ENCODE results near the gene GAPVD1.
"Not testable (repeated sequence)": the region's sequence is repeated elsewhere in the genome, so short reads cannot be mapped to it uniquely, and the experiment has no call there.

The GAPVD1 gene

DNA sequence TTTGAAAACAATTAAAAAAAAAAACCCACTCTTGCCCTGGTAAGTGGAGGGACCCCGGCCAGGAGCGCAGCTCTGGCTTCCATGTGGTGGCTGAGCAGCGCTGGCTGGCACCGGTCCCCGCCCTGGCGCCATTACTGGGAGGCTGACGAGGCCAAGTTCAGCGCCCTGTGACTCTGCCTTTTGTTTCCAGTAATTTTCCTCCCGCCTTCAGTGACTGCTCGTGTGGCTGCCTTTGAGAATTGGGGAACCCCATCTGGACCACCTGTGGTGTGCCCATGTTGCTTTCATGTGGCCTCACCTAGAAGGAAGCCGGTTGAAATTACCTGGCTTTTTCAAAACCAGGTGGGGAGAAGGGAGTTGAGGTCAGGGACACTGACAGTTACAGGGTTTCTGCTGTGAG lies 136.1 kb downstream of the GAPVD1 start:
- DNase-seq (ENCODE audit: extremely low read depth, low read depth), result no peak
- no peak overlapping the region for H3K4me3 ChIP-seq (replicated peaks; ENCODE audit: low read depth, low read length)
- TF ChIP-seq, protein P1, sequence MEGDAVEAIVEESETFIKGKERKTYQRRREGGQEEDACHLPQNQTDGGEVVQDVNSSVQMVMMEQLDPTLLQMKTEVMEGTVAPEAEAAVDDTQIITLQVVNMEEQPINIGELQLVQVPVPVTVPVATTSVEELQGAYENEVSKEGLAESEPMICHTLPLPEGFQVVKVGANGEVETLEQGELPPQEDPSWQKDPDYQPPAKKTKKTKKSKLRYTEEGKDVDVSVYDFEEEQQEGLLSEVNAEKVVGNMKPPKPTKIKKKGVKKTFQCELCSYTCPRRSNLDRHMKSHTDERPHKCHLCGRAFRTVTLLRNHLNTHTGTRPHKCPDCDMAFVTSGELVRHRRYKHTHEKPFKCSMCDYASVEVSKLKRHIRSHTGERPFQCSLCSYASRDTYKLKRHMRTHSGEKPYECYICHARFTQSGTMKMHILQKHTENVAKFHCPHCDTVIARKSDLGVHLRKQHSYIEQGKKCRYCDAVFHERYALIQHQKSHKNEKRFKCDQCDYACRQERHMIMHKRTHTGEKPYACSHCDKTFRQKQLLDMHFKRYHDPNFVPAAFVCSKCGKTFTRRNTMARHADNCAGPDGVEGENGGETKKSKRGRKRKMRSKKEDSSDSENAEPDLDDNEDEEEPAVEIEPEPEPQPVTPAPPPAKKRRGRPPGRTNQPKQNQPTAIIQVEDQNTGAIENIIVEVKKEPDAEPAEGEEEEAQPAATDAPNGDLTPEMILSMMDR (IDR thresholded peaks at IDR 0.05; ENCODE audit: low read depth, low read length, missing control alignments), result no peak

GRCh38 chr9:125398243-125398642 lies 136.6 kb downstream of the GAPVD1 start:
- DNase-seq (ENCODE audit: extremely low read depth, low read depth), result no peak
- TF ChIP-seq, protein P1 (IDR thresholded peaks at IDR 0.05; ENCODE audit: low read depth, low read length, missing control alignments), result no peak
- no peak overlapping the region for H3K4me3 ChIP-seq (replicated peaks; ENCODE audit: low read depth, low read length)

DNA sequence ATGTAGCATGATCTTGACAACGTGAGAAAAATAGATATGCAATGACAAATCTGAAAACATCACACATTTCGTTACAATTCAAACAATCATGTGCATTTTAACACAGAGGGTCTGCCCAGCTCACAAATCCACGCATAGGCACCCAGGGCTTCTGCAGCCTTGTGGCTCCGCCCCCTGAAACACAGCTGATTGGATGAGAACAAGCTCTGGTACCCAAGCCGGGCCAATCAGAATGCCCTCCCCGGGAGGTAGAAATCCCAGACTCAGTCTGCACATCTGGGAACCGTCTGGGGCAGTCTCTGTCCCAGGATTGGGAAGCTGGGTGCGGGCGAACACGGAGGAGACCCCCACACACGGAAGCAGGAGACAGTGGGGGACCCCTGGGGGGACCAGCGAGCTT lies 137.5 kb downstream of the GAPVD1 start:
- no peak overlapping the region for H3K4me3 ChIP-seq (replicated peaks; ENCODE audit: low read depth, low read length)
- DNase-seq (ENCODE audit: extremely low read depth, low read depth), result no peak
- TF ChIP-seq, protein P1 (IDR thresholded peaks at IDR 0.05; ENCODE audit: low read depth, low read length, missing control alignments), result no peak

- no peak overlapping the region for H3K4me3 ChIP-seq (replicated peaks; ENCODE audit: low read depth, low read length)
- DNase-seq (ENCODE audit: extremely low read depth, low read depth), result no peak
- TF ChIP-seq, protein P1 (IDR thresholded peaks at IDR 0.05; ENCODE audit: low read depth, low read length, missing control alignments), result no peak
Measured at GRCh38 chr9:125399666-125400065, 138.0 kb downstream of the GAPVD1 start.

DNA sequence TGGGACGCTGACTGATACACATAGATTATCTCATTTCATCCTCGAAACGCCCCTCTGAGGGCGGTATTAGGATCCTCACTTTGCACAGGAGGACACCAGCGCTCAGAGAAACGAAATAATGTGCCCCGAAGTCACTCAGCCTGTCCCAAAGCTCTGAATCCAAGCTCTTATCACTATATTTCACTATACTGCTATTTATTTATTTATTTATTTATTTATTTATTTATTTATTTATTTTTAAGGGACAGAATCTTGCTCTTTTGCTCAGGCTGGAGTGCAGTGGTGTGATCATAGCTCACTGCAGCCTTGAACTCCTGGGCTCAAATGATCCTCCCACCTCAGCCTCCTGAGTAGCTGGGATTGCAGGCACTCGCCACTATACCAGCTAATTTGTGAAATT lies 138.6 kb downstream of the GAPVD1 start:
- not testable (repeated sequence) for H3K4me3 ChIP-seq (replicated peaks; ENCODE audit: low read depth, low read length); DNase-seq (ENCODE audit: extremely low read depth, low read depth)

DNA sequence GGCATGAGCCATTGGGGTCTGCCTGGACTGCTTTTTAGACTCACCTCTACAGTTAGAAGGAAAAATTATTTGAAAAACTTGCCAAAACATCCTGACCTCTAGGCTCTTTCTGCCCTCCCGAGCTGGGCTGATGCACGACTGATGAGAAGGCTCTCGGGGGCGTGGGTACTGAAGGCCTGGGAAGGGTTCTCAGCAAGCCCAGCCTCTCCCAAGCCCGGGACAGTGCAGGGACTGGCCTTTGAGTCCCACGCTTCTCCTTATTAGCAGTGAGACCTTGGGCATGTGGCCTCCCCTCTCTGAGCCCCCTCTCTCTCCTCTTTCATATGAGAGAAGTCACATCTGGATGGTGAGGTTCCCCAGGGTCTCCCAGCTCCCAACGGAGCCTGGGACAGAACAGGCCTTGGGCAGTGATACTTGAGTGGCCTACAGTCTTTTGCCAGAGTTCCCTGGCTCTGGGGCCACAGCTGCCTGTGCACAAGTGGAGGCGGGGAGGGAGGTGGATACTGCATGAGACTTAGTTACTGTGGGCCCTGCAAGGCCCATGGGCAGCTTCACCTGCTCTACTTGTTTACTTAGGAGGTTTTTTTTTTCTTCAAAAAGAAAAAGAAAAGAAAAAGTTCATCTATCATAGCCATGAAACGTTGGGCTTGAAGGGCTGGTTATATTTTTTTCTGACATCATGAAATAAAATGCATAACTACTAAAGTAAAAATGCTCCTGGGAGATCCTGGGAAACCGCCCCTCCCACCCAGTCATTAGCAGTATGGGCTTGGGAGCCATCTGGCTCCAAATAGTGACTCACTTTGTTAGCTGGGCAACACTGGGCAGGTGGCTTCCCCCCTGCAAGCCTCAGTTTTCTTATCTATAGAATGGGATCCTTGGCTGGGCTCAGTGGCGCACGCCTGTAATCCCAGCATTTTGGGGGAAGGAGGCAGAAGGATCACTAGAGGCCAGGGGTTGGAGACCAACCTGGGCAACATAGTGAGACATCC lies 139.4 kb downstream of the GAPVD1 start:
- TF ChIP-seq, protein P1 (IDR thresholded peaks at IDR 0.05; ENCODE audit: low read depth, low read length, missing control alignments), result no peak
- no peak for DNase-seq (ENCODE audit: extremely low read depth, low read depth)
- no peak overlapping the region for H3K4me3 ChIP-seq (replicated peaks; ENCODE audit: low read depth, low read length)

- H3K4me3 ChIP-seq (replicated peaks; ENCODE audit: low read depth, low read length), result no peak overlapping the region
- TF ChIP-seq, protein P1 (IDR thresholded peaks at IDR 0.05; ENCODE audit: low read depth, low read length, missing control alignments), result no peak
- DNase-seq (ENCODE audit: extremely low read depth, low read depth), result no peak
Measured at GRCh38 chr9:125404733-125405132, 143.1 kb downstream of the GAPVD1 start.
